ENCODE measurements around the gene ANO10.

ANO10 gene

GRCh38 chr3:43478118-43478785 lies 143.6 kb downstream of the ANO10 start:
- TF ChIP-seq, protein P1, sequence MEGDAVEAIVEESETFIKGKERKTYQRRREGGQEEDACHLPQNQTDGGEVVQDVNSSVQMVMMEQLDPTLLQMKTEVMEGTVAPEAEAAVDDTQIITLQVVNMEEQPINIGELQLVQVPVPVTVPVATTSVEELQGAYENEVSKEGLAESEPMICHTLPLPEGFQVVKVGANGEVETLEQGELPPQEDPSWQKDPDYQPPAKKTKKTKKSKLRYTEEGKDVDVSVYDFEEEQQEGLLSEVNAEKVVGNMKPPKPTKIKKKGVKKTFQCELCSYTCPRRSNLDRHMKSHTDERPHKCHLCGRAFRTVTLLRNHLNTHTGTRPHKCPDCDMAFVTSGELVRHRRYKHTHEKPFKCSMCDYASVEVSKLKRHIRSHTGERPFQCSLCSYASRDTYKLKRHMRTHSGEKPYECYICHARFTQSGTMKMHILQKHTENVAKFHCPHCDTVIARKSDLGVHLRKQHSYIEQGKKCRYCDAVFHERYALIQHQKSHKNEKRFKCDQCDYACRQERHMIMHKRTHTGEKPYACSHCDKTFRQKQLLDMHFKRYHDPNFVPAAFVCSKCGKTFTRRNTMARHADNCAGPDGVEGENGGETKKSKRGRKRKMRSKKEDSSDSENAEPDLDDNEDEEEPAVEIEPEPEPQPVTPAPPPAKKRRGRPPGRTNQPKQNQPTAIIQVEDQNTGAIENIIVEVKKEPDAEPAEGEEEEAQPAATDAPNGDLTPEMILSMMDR (IDR thresholded peaks at IDR 0.05; ENCODE audit: poor library complexity, severe bottlenecking), result no peak
- no peaks in the 10 kb centered on the region for H3K9me3 ChIP-seq (ENCODE audit: severe bottlenecking)
- no peaks in the 10 kb centered on the region for H3K4me1 ChIP-seq (ENCODE audit: insufficient read depth, poor library complexity, severe bottlenecking)
- H3K36me3 ChIP-seq (ENCODE audit: low read depth), result no peaks in the 10 kb centered on the region
- H3K27me3 ChIP-seq (ENCODE audit: insufficient read depth, poor library complexity, severe bottlenecking), result no peaks in the 10 kb centered on the region
- H3K27ac ChIP-seq (ENCODE audit: poor library complexity, severe bottlenecking), result no peak overlapping the region
- no peak for DNase-seq (ENCODE audit: low spot score)
- ATAC-seq (ENCODE audit: low read depth), result no peak
- no peak overlapping the region for H3K4me3 ChIP-seq (ENCODE audit: severe bottlenecking)

GRCh38 chr3:43477600-43477999 lies 144.2 kb downstream of the ANO10 start:
- H3K27ac ChIP-seq (ENCODE audit: poor library complexity, severe bottlenecking), result no peak overlapping the region
- H3K36me3 ChIP-seq (ENCODE audit: low read depth), result no peaks in the 10 kb centered on the region
- TF ChIP-seq, protein P1 (IDR thresholded peaks at IDR 0.05; ENCODE audit: poor library complexity, severe bottlenecking), result no peak
- ATAC-seq (ENCODE audit: low read depth), result no peak
- H3K4me3 ChIP-seq (ENCODE audit: severe bottlenecking), result no peak overlapping the region
- H3K9me3 ChIP-seq (ENCODE audit: severe bottlenecking), result no peaks in the 10 kb centered on the region
- DNase-seq (ENCODE audit: low spot score), result no peak
- H3K27me3 ChIP-seq (ENCODE audit: insufficient read depth, poor library complexity, severe bottlenecking), result no peaks in the 10 kb centered on the region
- H3K4me1 ChIP-seq (ENCODE audit: insufficient read depth, poor library complexity, severe bottlenecking), result no peaks in the 10 kb centered on the region

DNA sequence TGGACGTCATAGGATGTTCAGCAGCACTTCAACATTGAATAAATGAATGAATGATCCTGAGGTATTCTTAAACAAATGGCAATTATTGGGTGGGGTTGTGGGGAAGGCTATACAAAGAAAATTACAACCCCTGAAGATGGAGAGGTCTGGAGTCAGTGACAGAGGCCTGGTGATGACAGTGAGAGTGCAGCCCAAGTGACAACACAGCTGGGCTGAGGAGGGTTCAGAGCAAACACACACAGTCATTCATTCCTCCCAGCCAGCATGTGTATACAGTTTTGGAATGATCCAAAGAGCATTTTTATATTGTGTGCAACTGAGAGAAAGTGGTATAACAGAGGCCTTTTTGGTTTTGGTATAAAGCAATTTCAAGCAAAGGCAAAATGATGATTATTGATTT lies 148.1 kb downstream of the ANO10 start:
- TF ChIP-seq, protein P1 (IDR thresholded peaks at IDR 0.05; ENCODE audit: poor library complexity, severe bottlenecking), result no peak
- Histone ChIP-seq H3K4me3 (ENCODE audit: severe bottlenecking) (no peak overlapping the region), H3K27ac (ENCODE audit: poor library complexity, severe bottlenecking) (no peak overlapping the region), H3K9me3 (ENCODE audit: severe bottlenecking) (no peaks in the 10 kb centered on the region), H3K4me1 (ENCODE audit: insufficient read depth, poor library complexity, severe bottlenecking) (no peaks in the 10 kb centered on the region), H3K27me3 (ENCODE audit: insufficient read depth, poor library complexity, severe bottlenecking) (no peaks in the 10 kb centered on the region), H3K36me3 (ENCODE audit: low read depth) (no peaks in the 10 kb centered on the region)
- ATAC-seq (ENCODE audit: low read depth), result no peak
- DNase-seq (ENCODE audit: low spot score), result no peak

DNA sequence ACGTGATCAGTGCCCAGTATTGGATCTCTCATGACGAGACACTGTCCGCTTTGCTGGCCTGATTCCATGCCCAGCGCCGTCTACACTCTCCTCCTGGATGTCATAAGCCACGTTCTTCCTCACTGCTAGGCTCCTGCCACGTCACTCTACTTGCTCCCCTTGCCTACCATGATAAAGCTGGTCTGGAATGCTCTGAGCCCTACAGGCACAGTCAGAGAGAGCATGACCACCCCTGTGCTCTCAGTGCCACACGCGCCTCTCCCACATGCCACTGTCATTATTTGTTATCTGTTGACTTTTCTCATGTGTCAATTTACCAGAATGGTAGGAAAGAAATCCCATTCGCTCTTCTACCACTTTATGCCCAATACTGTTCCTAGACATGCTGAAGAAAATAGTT lies 148.6 kb downstream of the ANO10 start:
- H3K9me3 ChIP-seq (ENCODE audit: severe bottlenecking), result no peaks in the 10 kb centered on the region
- no peak overlapping the region for H3K27ac ChIP-seq (ENCODE audit: poor library complexity, severe bottlenecking)
- no peak overlapping the region for H3K4me3 ChIP-seq (ENCODE audit: severe bottlenecking)
- DNase-seq (ENCODE audit: low spot score) (no peak), ATAC-seq (ENCODE audit: low read depth) (no peak)
- H3K4me1 ChIP-seq (ENCODE audit: insufficient read depth, poor library complexity, severe bottlenecking), result no peaks in the 10 kb centered on the region
- TF ChIP-seq, protein P1 (IDR thresholded peaks at IDR 0.05; ENCODE audit: poor library complexity, severe bottlenecking), result no peak
- H3K27me3 ChIP-seq (ENCODE audit: insufficient read depth, poor library complexity, severe bottlenecking), result no peaks in the 10 kb centered on the region
- H3K36me3 ChIP-seq (ENCODE audit: low read depth), result no peaks in the 10 kb centered on the region

DNA sequence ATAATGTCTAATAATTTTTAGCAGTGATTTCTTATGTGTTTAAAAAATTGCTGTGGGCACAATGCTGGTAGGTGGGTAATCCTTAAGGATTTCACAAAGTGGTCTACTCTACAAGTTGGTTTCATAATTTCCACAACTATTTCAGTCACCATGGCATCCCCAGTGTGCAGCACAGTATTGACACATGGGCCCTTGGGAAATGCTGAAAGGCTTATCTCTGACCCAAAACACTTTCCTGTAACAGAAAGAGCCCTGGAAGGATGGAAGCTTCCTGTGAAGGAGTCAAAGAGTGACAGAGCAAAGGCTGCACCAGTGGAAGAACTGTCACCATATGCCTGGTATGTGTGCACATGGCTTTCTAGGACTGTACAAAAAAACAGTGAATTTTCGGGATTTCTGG lies 153.7 kb downstream of the ANO10 start:
- Histone ChIP-seq H3K4me3 (ENCODE audit: severe bottlenecking) (no peak overlapping the region), H3K9me3 (ENCODE audit: severe bottlenecking) (no peaks in the 10 kb centered on the region), H3K27ac (ENCODE audit: poor library complexity, severe bottlenecking) (no peak overlapping the region), H3K4me1 (ENCODE audit: insufficient read depth, poor library complexity, severe bottlenecking) (no peaks in the 10 kb centered on the region), H3K27me3 (ENCODE audit: insufficient read depth, poor library complexity, severe bottlenecking) (no peaks in the 10 kb centered on the region), H3K36me3 (ENCODE audit: low read depth) (no peaks in the 10 kb centered on the region)
- TF ChIP-seq, protein P1 (IDR thresholded peaks at IDR 0.05; ENCODE audit: poor library complexity, severe bottlenecking), result no peak
- DNase-seq (ENCODE audit: low spot score) (no peak), ATAC-seq (ENCODE audit: low read depth) (no peak)

Measured in RWPE2 (cell line).